Embryonic facial prominence (tissue), 1 donor: ENCODE measurements around the gene HIP1.
"Not testable (repeated sequence)": the region's sequence is repeated elsewhere in the genome, so short reads cannot be mapped to it uniquely, and the experiment has no call there.

Experiments used
- DNase-seq: peaks from one replicate; pipeline ENCODE4 v3.0.0-alpha.2; 2016; ENCODE audit errors: extremely low spot score

The HIP1 gene

GRCh38 chr7:75575488-75576121 is 163.1 kb downstream of the HIP1 start:
- no peak for DNase-seq

- DNase-seq, result no peak
These were observed 165.2 kb downstream of the HIP1 start for GRCh38 chr7:75573477-75574019.

- DNase-seq, result no peak
These were observed 165.9 kb downstream of the HIP1 start for GRCh38 chr7:75572814-75573213.

DNA sequence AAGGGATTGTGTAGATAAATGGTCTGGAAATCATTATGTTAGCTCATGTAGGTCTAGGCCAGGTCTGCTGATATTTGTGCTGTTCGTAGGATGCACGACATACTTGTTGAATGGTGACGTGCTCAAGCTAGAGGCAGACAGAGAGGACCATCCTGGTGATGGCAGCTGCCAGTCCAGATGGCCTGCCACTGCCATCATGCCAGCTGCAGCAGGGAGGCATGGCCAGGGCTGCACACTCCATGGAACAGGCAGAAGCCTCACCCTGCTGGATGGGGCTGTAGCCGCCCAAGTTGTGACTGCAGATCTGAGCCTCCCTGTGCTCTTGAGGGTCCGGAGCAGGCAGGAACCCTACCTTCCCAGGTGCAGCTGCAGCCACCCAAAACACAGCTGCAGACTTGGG is 166.3 kb downstream of the HIP1 start:
- no peak for DNase-seq

GRCh38 chr7:75571209-75571608 is 167.5 kb downstream of the HIP1 start:
- DNase-seq, result no peak

GRCh38 chr7:75569629-75570282 is 169.0 kb downstream of the HIP1 start:
- not testable (repeated sequence) for DNase-seq

DNA sequence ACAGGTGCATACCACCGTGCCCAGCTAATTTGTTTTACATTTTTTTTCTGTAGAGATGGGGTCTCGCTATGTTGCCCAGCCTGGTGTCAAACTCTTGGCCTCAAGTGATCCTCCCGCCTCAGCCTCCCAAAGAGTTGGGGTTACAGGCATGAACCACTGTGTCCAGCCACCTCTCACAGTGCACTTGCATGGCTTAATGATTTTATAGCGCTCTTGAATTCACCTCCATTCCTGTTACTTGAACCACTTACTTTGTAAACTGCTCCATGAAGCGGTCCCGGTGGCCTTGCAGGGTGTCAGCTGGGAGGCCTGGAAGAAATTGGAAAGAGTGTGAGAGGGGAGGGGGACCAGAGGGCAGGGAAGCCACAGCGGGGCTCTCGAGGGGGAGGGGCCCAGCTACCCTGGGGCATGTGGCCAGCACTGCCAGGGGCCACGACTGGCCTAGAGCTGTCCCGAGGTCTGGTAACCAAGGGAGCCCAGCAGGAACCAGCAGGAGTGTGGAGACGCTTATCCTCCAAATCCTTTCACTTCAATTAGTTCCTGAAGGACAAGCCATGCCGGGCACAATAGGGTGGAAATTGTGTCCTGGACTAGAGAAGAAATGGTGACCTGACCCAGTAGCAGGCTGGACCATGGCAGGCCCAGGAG is 170.7 kb downstream of the HIP1 start:
- DNase-seq, result no peak

DNA sequence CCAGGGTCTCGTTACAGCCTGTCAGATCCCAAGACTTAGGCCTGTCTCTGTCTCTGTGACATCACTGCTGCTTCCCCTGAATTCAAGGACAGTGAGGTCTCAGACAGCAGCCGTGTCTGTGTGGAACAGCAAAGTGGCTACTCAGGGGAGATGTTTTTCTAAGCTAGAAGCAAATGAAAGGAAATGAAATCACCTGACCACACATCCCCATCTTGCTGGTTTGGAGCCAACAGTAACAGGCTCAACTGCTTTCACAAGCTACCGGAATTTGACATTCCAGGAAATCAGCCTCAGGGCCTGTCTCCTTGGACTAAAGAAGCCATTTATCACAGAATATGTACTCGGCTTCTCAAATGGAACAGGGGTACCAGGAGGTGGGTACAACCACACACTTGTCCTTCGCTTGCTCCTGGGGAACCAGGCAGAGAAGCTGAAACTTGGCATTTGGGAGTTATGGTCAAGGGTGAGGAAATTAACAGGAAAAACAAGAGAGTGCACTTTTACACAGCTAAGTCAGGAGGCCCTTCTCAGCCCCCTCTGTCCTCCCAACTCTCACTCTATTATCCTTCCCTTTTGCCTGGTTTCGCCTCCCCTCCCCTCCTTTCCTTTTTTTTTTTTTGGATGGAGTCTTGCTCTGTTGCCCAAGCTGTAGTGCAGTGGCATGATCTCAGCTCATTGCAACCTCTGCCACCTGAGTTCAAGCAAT is 173.5 kb downstream of the HIP1 start:
- DNase-seq, result peak; percentile 39

DNA sequence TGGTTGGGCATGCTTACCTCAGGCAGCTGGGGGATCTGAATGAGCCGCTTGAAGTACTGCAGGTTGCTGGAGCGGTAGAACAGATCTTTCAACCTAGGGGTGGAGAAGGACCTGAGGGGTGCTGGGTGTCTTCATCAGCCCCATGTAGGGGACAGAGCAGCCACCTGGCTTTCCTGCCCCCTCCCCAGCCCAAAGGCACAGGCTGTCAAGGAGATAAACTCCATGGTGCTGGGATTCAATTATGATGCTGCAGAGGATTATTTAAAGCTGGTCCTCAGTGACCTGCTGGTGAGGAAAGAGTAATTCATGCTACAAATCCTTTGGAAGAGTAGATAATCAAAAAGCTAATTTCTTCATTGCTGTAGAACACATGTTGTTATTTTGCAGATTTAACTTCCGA is 175.6 kb downstream of the HIP1 start:
- DNase-seq, result no peak

- no peak for DNase-seq
These were observed 178.8 kb downstream of the HIP1 start for GRCh38 chr7:75559976-75560365.

DNA sequence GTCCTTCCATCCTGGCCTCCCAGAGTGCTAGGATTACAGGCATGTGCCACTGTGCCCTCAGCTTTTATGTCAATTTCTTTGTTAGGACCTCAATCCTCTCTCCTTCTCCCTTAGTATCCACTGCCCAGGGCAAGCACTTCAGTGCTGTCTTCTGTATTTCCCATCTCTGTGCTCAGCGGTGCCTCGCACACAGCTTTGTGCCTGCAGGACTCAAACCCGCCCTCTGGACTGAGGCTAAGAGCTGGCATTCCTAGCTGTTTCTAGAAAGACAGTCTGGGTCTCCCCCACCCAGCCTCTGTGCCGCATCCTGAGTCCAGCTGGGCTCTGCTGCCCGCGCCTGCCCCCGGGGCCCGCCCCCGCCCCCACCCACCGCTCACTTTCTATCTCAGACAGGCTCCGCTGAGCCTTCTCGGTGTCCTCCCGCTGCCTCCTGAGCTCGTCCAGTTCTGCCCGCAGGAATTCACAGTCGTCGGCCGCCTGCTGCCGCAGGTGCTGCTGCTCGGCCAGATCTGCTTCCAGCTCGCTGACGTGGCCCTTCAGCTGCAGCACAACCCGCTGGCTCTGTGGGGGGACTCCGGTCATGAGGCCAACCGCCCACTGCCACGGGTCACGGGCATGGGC is 179.3 kb downstream of the HIP1 start:
- no peak for DNase-seq

DNA sequence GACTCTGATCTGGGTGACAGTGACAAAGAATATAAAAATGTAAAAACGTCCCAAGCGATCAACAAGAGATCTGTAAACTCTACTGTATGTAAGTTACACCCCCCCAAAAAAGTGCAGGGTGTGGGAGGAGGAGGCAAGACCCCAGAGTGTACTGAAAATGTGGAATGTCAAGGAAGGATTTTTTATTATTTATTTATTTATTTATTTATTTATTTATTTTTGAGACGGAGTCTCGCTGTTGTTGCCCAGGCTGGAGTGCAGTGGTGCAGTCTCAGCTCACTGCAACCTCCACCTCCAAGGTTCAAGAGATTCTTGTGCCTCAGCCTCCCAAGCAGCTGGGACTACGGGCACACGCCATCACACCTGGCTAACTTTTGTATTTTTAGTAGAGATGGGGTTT is 181.9 kb downstream of the HIP1 start:
- not testable (repeated sequence) for DNase-seq

- no peak for DNase-seq
These were observed 183.0 kb downstream of the HIP1 start for GRCh38 chr7:75555736-75556135.

- DNase-seq, result no peak
These were observed 192.3 kb downstream of the HIP1 start for GRCh38 chr7:75546237-75547015.

GRCh38 chr7:75537731-75538130 is 201.0 kb downstream of the HIP1 start:
- DNase-seq, result no peak

- DNase-seq, result no peak
These were observed 201.7 kb downstream of the HIP1 start for GRCh38 chr7:75536940-75537538.

DNA sequence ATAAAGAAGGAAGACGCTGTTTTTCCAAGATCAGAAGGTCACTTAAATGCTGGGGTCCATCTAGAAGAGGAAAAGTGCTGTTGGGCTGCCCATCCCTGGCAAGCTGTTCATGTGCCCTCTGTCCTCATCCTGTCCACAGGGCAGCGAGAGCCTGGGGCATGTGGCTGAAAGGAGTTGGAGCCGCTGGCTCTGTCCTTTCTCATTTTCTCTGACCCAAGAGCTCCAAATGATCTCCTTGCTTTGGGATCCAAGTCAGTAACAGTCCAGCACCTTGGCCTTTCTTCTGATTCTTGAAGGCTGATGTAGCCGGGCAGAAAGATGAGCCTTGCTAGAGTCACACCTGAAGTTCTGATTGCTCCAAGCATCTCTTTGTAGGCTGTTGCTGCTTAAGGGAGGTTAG is 202.2 kb downstream of the HIP1 start:
- DNase-seq, result no peak

DNA sequence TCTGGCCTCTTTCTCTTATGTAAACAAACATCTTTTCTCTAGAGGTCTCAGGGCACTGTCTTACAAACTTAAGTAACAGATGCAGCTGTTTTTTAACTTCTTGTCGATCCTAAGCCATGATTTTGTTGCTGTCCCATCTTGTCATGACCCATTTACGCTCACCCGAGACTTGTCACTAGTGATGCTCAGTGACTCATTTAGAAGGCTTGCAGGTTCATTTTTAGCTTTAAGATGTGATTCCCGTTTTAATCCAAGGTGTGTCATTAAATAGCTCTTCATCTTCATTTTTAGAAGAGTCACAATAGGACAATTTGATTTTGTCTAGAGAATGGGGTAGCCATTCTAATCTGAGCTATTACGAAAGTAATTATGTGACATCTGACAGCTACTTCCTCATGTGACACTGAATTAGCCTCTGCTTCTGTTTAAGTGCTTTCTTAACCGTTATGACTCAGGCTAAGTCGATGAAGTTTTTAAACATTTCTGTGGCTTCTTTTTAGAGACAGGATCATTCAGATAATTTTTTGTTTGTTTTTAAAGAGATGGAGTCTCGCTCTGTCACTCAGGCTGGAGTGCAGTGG is 203.9 kb downstream of the HIP1 start:
- no peak for DNase-seq

GRCh38 chr7:75533926-75534325 is 204.8 kb downstream of the HIP1 start:
- DNase-seq, result no peak

DNA sequence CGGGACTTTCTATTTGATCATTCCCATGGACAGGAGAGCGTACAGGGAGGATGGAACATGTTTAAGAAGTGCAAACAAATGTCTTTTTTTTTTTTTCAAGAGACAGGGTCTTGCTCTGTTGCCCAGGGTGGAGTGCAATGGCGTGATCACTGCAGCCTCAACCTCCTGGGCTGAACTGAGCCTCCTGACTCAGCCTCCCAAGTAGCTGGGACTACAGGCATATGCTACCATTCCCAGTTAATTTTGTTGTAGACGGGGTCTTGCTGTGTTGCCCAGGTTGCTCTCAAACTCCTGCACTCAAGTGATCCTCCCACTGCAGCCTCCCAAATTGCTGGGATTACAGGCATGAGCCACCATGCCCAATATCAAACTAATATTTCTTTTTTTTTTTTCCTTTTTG is 206.1 kb downstream of the HIP1 start:
- no peak for DNase-seq
